Neuronal stem cell (in vitro differentiated cells): ENCODE measurements around the gene ICAM1.

Experiments
- DNase-seq: peaks from one replicate; pipeline ENCODE4 v3.0.0-alpha.2; 2013; ENCODE audit warnings: low spot score
- H2AFZ ChIP-seq: one replicate; pipeline ENCODE4 v1.6.1; 2013; ENCODE audit warnings: mild to moderate bottlenecking, low read length, inconsistent platforms
- H2AK5ac ChIP-seq: 2 replicates; pipeline ENCODE4 v1.6.1; 2013; ENCODE audit warnings: low read depth, mild to moderate bottlenecking, inconsistent platforms, low read length, moderate library complexity, mixed read lengths
- H2BK120ac ChIP-seq: 2 replicates; pipeline ENCODE4 v1.6.1; 2013; ENCODE audit warnings: low read depth, mild to moderate bottlenecking, inconsistent platforms, low read length, moderate library complexity, mixed read lengths
- H2BK12ac ChIP-seq: one replicate; pipeline ENCODE4 v1.6.1; 2013; ENCODE audit warnings: low read length, inconsistent platforms
- H2BK15ac ChIP-seq: 2 replicates; pipeline ENCODE4 v1.6.1; 2013; ENCODE audit warnings: mild to moderate bottlenecking, low read length, inconsistent platforms, mixed read lengths
- H2BK5ac ChIP-seq: one replicate; pipeline ENCODE4 v1.6.1; 2013; ENCODE audit warnings: inconsistent platforms, mild to moderate bottlenecking, low read length, moderate library complexity
- H3K14ac ChIP-seq: one replicate; pipeline ENCODE4 v1.6.1; 2013; ENCODE audit warnings: low read length, inconsistent platforms
- H3K18ac ChIP-seq: 2 replicates; pipeline ENCODE4 v1.6.1; 2013; ENCODE audit warnings: low read length, inconsistent platforms
- H3K23ac ChIP-seq: 2 replicates; pipeline ENCODE4 v1.6.1; 2013; ENCODE audit warnings: low read depth, mild to moderate bottlenecking, mixed read lengths, low read length, inconsistent platforms; ENCODE audit not compliant: poor library complexity
- H3K27ac ChIP-seq: replicated peaks from 3 replicates; pipeline ENCODE4 v1.5.1; 2013; ENCODE audit warnings: low read length, inconsistent platforms
- H3K27me3 ChIP-seq, 3 experiments: 2 replicates each; pipeline ENCODE4 v1.6.1; 2013; ENCODE audit warnings: low read length in 3 of 3, mild to moderate bottlenecking in 2 of 3, inconsistent platforms in 1 of 3, low read depth in 1 of 3, mixed read lengths in 1 of 3, moderate library complexity in 1 of 3; ENCODE audit not compliant: control insufficient read depth in 3 of 3, insufficient read depth in 3 of 3
- H3K36me3 ChIP-seq, 2 donors: replicated peaks in 1 of 2; 2 replicates each; pipeline ENCODE4 v1.6.1; 2013; ENCODE audit warnings: low read length in 2 of 2; ENCODE audit not compliant: control insufficient read depth in 2 of 2, insufficient read depth in 2 of 2
- H3K4ac ChIP-seq: 2 replicates; pipeline ENCODE4 v1.6.1; 2013; ENCODE audit warnings: inconsistent platforms, mild to moderate bottlenecking, low read length, moderate library complexity
- H3K4me1 ChIP-seq, 2 donors: 1 replicate in 1 of 2; 2 replicates in 1 of 2; pipeline ENCODE4 v1.6.1; 2013; ENCODE audit warnings: low read length in 2 of 2, low read depth in 1 of 2; ENCODE audit not compliant: control insufficient read depth in 2 of 2, insufficient read depth in 1 of 2
- H3K4me2 ChIP-seq: one replicate; pipeline ENCODE4 v1.6.1; 2013; ENCODE audit warnings: mild to moderate bottlenecking, low read length, inconsistent platforms; ENCODE audit not compliant: insufficient read depth, poor library complexity, severe bottlenecking
- H3K4me3 ChIP-seq, 2 donors: 2 replicates each; pipeline ENCODE4 v1.5.1; 2013; ENCODE audit warnings: low read length in 2 of 2, mild to moderate bottlenecking in 2 of 2, inconsistent platforms in 1 of 2, moderate library complexity in 1 of 2
- H3K79me1 ChIP-seq: one replicate; pipeline ENCODE4 v1.6.1; 2013; ENCODE audit warnings: low read depth, mild to moderate bottlenecking, inconsistent platforms, low read length, moderate library complexity
- H3K9ac ChIP-seq: one replicate; pipeline ENCODE4 v1.6.1; 2013; ENCODE audit warnings: mild to moderate bottlenecking, low read depth, low read length, inconsistent platforms; ENCODE audit not compliant: poor library complexity
- H3K9me3 ChIP-seq, 2 donors: replicated peaks in 1 of 2; 2 replicates each; pipeline versions ENCODE3 to v1.6.1; 2013; ENCODE audit warnings: low read length in 2 of 2, mild to moderate bottlenecking in 2 of 2, inconsistent platforms in 1 of 2, low read depth in 1 of 2, mixed read lengths in 1 of 2, moderate library complexity in 1 of 2; ENCODE audit not compliant: control insufficient read depth in 2 of 2, insufficient read depth in 1 of 2
- H4K8ac ChIP-seq: one replicate; pipeline ENCODE4 v1.6.1; 2013; ENCODE audit warnings: low read depth, mild to moderate bottlenecking, inconsistent platforms, low read length, moderate library complexity
- H4K91ac ChIP-seq: one replicate; pipeline ENCODE4 v1.6.1; 2013; ENCODE audit warnings: low read length, low read depth, mild to moderate bottlenecking, inconsistent platforms; ENCODE audit not compliant: poor library complexity
- WGBS, 2 donors: extraction: QIAGEN DNeasy Blood & Tissue Kit; methylation state at CpG; one replicate each; pipeline ENCODE4 v1.1.7; 2013; ENCODE audit warnings: missing lambda C conversion rate in 2 of 2, mixed read lengths in 1 of 2; ENCODE audit not compliant: insufficient read length in 2 of 2, insufficient replicate concordance in 1 of 2; ENCODE audit errors: extremely low coverage in 2 of 2; 5-methylcytosine and 5-hydroxymethylcytosine counted together

The ICAM1 gene

GRCh38 chr19:10289836-10290356 is 19.0 kb downstream of the ICAM1 start, which contains the start of gene ICAM5:
Gene ICAM5 (plus strand): TSS chr19:10289952. CDS start chr19:10290044, 92 bp downstream.
- peak within 1 kb of the TSS; percentile 55 to 63 for H3K4me3 ChIP-seq
- peak within 1 kb of the TSS; percentile 33 for H3K9ac ChIP-seq
- peak within 1 kb of the TSS; percentile 98 for H2AFZ ChIP-seq
- peaks cover 5 to 15% of the 10 kb centered on the region in 2 donors for H3K9me3 ChIP-seq
- H4K8ac ChIP-seq: no peak within 1 kb of the TSS
- no peak within 1 kb of the TSS for H3K14ac ChIP-seq
- H3K23ac ChIP-seq: peak within 1 kb of the TSS; percentile 52
- no peak within 1 kb of the TSS for H3K27ac ChIP-seq
- peaks cover 0 to 13% of the 10 kb centered on the region in 2 donors for H3K36me3 ChIP-seq
- H2AK5ac ChIP-seq: peak within 1 kb of the TSS; percentile 85
- no peaks in the 10 kb centered on the region for H3K79me1 ChIP-seq
- H3K18ac ChIP-seq: peak within 1 kb of the TSS; percentile 76
- no peak for DNase-seq
- H2BK12ac ChIP-seq: peak within 1 kb of the TSS; percentile 51
- H3K4ac ChIP-seq: peak within 1 kb of the TSS; percentile 86
- H2BK120ac ChIP-seq: no peak within 1 kb of the TSS
- H4K91ac ChIP-seq: no peak within 1 kb of the TSS
- peak within 1 kb of the TSS; percentile 69 for H2BK15ac ChIP-seq
- H3K4me1 ChIP-seq: peaks cover 26 to 32% of the 10 kb centered on the region in 2 donors
- peak within 1 kb of the TSS; percentile 68 for H3K4me2 ChIP-seq
- no CpG with 5 or more reads among the region's 45 CpGs for WGBS, 2 donors
- peaks cover 54 to 88% (median 62%) of the 10 kb centered on the region in 3 experiments for H3K27me3 ChIP-seq
- H2BK5ac ChIP-seq: peak within 1 kb of the TSS; percentile 26

- whole genome bisulfite sequencing, 2 donors: no CpG with 5 or more reads among the region's 30 CpGs
- Histone ChIP-seq H2BK5ac (peak overlapping the region; percentile 26), H3K36me3 (peaks cover 0 to 8% of the 10 kb centered on the region in 2 donors), H3K27me3 (peaks cover 60 to 94% (median 66%) of the 10 kb centered on the region in 3 experiments), H2AK5ac (peak overlapping the region; percentile 85), H3K79me1 (no peaks in the 10 kb centered on the region), H2BK12ac (peak overlapping the region; percentile 51), H2BK120ac (no peak overlapping the region), H3K23ac (peak overlapping the region; percentile 52), H3K4me1 (peaks cover 26 to 32% of the 10 kb centered on the region in 2 donors), H4K91ac (no peak overlapping the region), H3K9ac (peak overlapping the region; percentile 9), H3K27ac (no peak overlapping the region), H3K4me2 (peak overlapping the region; percentile 68), H2AFZ (peak overlapping the region; percentile 98), H3K4me3 (peak overlapping the region; percentile 55 to 63), H3K18ac (peak overlapping the region; percentile 76), H3K14ac (no peak overlapping the region), H3K9me3 (peaks cover 5 to 15% of the 10 kb centered on the region in 2 donors), H2BK15ac (peak overlapping the region; percentile 69), H4K8ac (no peak overlapping the region), H3K4ac (peak overlapping the region; percentile 86)
- no peak for DNase-seq
Measured at GRCh38 chr19:10290357-10290875, 19.5 kb downstream of the ICAM1 start.

- no peak for DNase-seq
- peak overlapping the region; percentile 26 for H2BK5ac ChIP-seq
Measured at GRCh38 chr19:10290876-10291553, 20.1 kb downstream of the ICAM1 start.

More at GRCh38 chr19:10290876-10291553, 20.1 kb downstream of the ICAM1 start:
- Histone ChIP-seq H3K9ac (peak overlapping the region; percentile 61), H3K4me3 (peak overlapping the region; percentile 25 to 55), H4K91ac (no peak overlapping the region), H3K4me2 (peak overlapping the region; percentile 87), H4K8ac (no peak overlapping the region), H2AFZ (peak overlapping the region; percentile 98), H3K9me3 (peaks cover 5 to 14% of the 10 kb centered on the region in 2 donors), H3K4me1 (peaks cover 26 to 34% of the 10 kb centered on the region in 2 donors), H3K14ac (no peak overlapping the region), H3K36me3 (peaks cover 0 to 2% of the 10 kb centered on the region in 2 donors), H3K4ac (no peak overlapping the region), H2BK12ac (peak overlapping the region; percentile 14), H3K18ac (peak overlapping the region; percentile 76), H3K79me1 (no peaks in the 10 kb centered on the region), H2BK120ac (no peak overlapping the region), H2AK5ac (peak overlapping the region; percentile 85), H3K27ac (no peak overlapping the region), H2BK15ac (peak overlapping the region; percentile 69), H3K23ac (peak overlapping the region; percentile 52), H3K27me3 (peaks cover 66 to 98% (median 72%) of the 10 kb centered on the region in 3 experiments)
- WGBS, 2 donors: no CpG with 5 or more reads among the region's 57 CpGs
